ENCODE data around the gene TPRA1. TPM values are rescaled to one million over a fixed set of nuclear protein-coding genes. Genes with fewer than 3 reads are reported as not detected.

TPRA1 gene
- polyA plus RNA-seq, 2 donors: 20.2 to 22.1 TPM

GRCh38 chr3:127629467-127630403 is 39.2 kb upstream of the TPRA1 start:
- Histone ChIP-seq H3K4me3 (ENCODE audit: low read depth in 1 of 2, low read length in 2 of 2) (peak overlapping the region; percentile 43 to 45), H3K36me3 (ENCODE audit: control insufficient read depth in 2 of 2, insufficient read depth in 2 of 2, low read length in 1 of 2) (no peaks in the 10 kb centered on the region), H3K4me1 (ENCODE audit: control insufficient read depth in 2 of 2, insufficient read depth in 2 of 2, low read length in 1 of 2) (peaks cover 3 to 13% of the 10 kb centered on the region in 2 donors), H3K27ac (ENCODE audit: low read depth in 2 of 2, low read length in 1 of 2) (no peak overlapping the region), H3K27me3 (ENCODE audit: control insufficient read depth in 1 of 2, insufficient read depth in 2 of 2, low read length in 2 of 2) (no peaks in the 10 kb centered on the region), H3K9me3 (ENCODE audit: control insufficient read depth in 2 of 2, insufficient read depth in 1 of 2, low read depth in 1 of 2, low read length in 1 of 2) (no peaks in the 10 kb centered on the region)
- 11 to 12% methylated on average over 64 to 65 of the region's 65 CpGs for WGBS, 2 donors

- Histone ChIP-seq H3K4me3 (ENCODE audit: low read depth in 1 of 2, low read length in 2 of 2) (peak within 1 kb of the TSS; percentile 43 to 45), H3K9me3 (ENCODE audit: control insufficient read depth in 2 of 2, insufficient read depth in 1 of 2, low read depth in 1 of 2, low read length in 1 of 2) (no peaks in the 10 kb centered on the region), H3K36me3 (ENCODE audit: control insufficient read depth in 2 of 2, insufficient read depth in 2 of 2, low read length in 1 of 2) (no peaks in the 10 kb centered on the region), H3K27ac (ENCODE audit: low read depth in 2 of 2, low read length in 1 of 2) (no peak within 1 kb of the TSS), H3K4me1 (ENCODE audit: control insufficient read depth in 2 of 2, insufficient read depth in 2 of 2, low read length in 1 of 2) (peaks cover 3 to 13% of the 10 kb centered on the region in 2 donors), H3K27me3 (ENCODE audit: control insufficient read depth in 1 of 2, insufficient read depth in 2 of 2, low read length in 2 of 2) (no peaks in the 10 kb centered on the region)
- WGBS, 2 donors: 10% methylated on average over 43 to 105 of the region's 105 CpGs
Observed at GRCh38 chr3:127628788-127629466, 38.4 kb upstream of the TPRA1 start, which contains the start of gene PODXL2. TSS of gene PODXL2 (plus strand) at chr3:127629185. CDS start at chr3:127629220, 35 bp downstream.

GRCh38 chr3:127628426-127628787 is 37.9 kb upstream of the TPRA1 start:
- no peak overlapping the region for H3K4me3 ChIP-seq (ENCODE audit: low read depth in 1 of 2, low read length in 2 of 2)

DNA sequence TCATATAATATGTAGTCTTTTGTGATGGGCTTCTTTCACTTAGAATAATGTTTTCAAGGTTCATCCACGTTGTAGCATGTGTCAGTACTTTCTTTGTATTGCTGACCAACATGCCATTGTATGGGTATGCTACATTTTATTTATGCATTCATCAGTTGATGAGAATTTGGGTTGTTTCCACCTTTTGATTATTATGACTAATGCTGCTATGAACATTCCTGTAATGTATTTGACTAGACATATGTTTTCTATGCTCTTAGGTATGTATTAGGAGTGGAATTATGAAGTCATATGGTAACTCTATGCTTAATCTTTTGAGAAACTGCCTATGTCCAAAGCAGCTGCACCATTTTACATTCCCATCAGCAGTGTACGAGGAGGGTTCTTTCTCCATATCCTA is 35.3 kb upstream of the TPRA1 start:
- 43 to 64% methylated on average over 2 of the region's 2 CpGs for WGBS, 2 donors
- H3K9me3 ChIP-seq (ENCODE audit: control insufficient read depth in 2 of 2, insufficient read depth in 1 of 2, low read depth in 1 of 2, low read length in 1 of 2): no peaks in the 10 kb centered on the region
- peaks cover under 1 to 12% of the 10 kb centered on the region in 2 donors for H3K36me3 ChIP-seq (ENCODE audit: control insufficient read depth in 2 of 2, insufficient read depth in 2 of 2, low read length in 1 of 2)
- no peak overlapping the region for H3K4me3 ChIP-seq (ENCODE audit: low read depth in 1 of 2, low read length in 2 of 2)
- peaks cover 3 to 13% of the 10 kb centered on the region in 2 donors for H3K4me1 ChIP-seq (ENCODE audit: control insufficient read depth in 2 of 2, insufficient read depth in 2 of 2, low read length in 1 of 2)
- no peak overlapping the region for H3K27ac ChIP-seq (ENCODE audit: low read depth in 2 of 2, low read length in 1 of 2)
- no peaks in the 10 kb centered on the region for H3K27me3 ChIP-seq (ENCODE audit: control insufficient read depth in 1 of 2, insufficient read depth in 2 of 2, low read length in 2 of 2)

More at GRCh38 chr3:127628426-127628787, 37.9 kb upstream of the TPRA1 start:
- Histone ChIP-seq H3K27ac (ENCODE audit: low read depth in 2 of 2, low read length in 1 of 2) (no peak overlapping the region), H3K27me3 (ENCODE audit: control insufficient read depth in 1 of 2, insufficient read depth in 2 of 2, low read length in 2 of 2) (no peaks in the 10 kb centered on the region), H3K9me3 (ENCODE audit: control insufficient read depth in 2 of 2, insufficient read depth in 1 of 2, low read depth in 1 of 2, low read length in 1 of 2) (no peaks in the 10 kb centered on the region), H3K36me3 (ENCODE audit: control insufficient read depth in 2 of 2, insufficient read depth in 2 of 2, low read length in 1 of 2) (no peaks in the 10 kb centered on the region), H3K4me1 (ENCODE audit: control insufficient read depth in 2 of 2, insufficient read depth in 2 of 2, low read length in 1 of 2) (peaks cover 3 to 13% of the 10 kb centered on the region in 2 donors)
- 71 to 72% methylated on average over 4 of the region's 4 CpGs for WGBS, 2 donors

GRCh38 chr3:127624063-127624462 is 33.5 kb upstream of the TPRA1 start:
- Histone ChIP-seq H3K27me3 (ENCODE audit: control insufficient read depth in 1 of 2, insufficient read depth in 2 of 2, low read length in 2 of 2) (no peaks in the 10 kb centered on the region), H3K9me3 (ENCODE audit: control insufficient read depth in 2 of 2, insufficient read depth in 1 of 2, low read depth in 1 of 2, low read length in 1 of 2) (no peaks in the 10 kb centered on the region), H3K4me3 (ENCODE audit: low read depth in 1 of 2, low read length in 2 of 2) (no peak overlapping the region), H3K4me1 (ENCODE audit: control insufficient read depth in 2 of 2, insufficient read depth in 2 of 2, low read length in 1 of 2) (no peaks in the 10 kb centered on the region), H3K36me3 (ENCODE audit: control insufficient read depth in 2 of 2, insufficient read depth in 2 of 2, low read length in 1 of 2) (peaks cover 8 to 18% of the 10 kb centered on the region in 2 donors), H3K27ac (ENCODE audit: low read depth in 2 of 2, low read length in 1 of 2) (no peak overlapping the region)
- WGBS, 2 donors: 85 to 86% methylated on average over 5 of the region's 5 CpGs

DNA sequence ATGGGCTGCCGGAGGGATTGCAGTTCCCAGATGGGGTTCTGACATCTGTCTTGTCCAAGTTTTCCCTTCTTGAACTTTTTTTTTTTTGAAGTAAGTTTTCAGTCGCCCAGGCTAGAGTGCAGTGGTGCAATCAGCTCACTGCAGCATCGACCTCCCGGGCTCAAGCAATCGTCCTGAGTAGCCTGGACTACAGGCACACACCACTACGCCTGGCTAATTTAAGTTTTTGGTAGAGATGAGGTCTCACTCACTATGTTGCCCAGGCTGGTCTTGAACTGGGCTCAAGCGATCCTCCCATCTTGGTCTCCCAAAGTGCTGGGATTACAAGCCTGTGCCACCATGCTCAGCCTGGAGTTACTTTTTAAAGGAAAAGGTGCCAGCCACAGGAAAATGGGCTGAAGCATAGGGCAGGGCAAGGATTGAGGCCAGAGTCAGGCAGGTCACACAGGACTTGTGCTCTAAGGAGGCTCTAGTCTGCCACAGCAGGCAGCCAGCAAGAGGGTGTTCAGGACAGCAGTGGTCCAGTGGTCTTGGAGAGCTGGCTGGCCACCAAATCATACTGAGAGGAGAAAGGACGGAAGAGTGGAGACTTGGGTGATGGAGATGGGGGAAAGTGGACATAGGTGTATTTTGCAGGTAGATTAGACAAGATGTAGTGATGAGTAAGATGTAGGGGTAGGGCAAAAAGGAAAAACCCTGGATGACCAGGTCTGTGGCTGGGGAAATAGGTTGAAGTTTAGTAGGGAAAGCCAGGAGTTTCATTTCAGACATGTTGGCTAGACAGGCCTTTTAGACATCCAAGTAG is 32.4 kb upstream of the TPRA1 start:
- peaks cover 12 to 26% of the 10 kb centered on the region in 2 donors for H3K36me3 ChIP-seq (ENCODE audit: control insufficient read depth in 2 of 2, insufficient read depth in 2 of 2, low read length in 1 of 2)
- 92 to 95% methylated on average over 8 of the region's 8 CpGs for WGBS, 2 donors
- H3K9me3 ChIP-seq (ENCODE audit: control insufficient read depth in 2 of 2, insufficient read depth in 1 of 2, low read depth in 1 of 2, low read length in 1 of 2): no peaks in the 10 kb centered on the region
- H3K4me3 ChIP-seq (ENCODE audit: low read depth in 1 of 2, low read length in 2 of 2): no peak overlapping the region
- H3K27ac ChIP-seq (ENCODE audit: low read depth in 2 of 2, low read length in 1 of 2): no peak overlapping the region
- H3K4me1 ChIP-seq (ENCODE audit: control insufficient read depth in 2 of 2, insufficient read depth in 2 of 2, low read length in 1 of 2): no peaks in the 10 kb centered on the region
- no peaks in the 10 kb centered on the region for H3K27me3 ChIP-seq (ENCODE audit: control insufficient read depth in 1 of 2, insufficient read depth in 2 of 2, low read length in 2 of 2)

- Histone ChIP-seq H3K27me3 (ENCODE audit: control insufficient read depth in 1 of 2, insufficient read depth in 2 of 2, low read length in 2 of 2) (no peaks in the 10 kb centered on the region), H3K27ac (ENCODE audit: low read depth in 2 of 2, low read length in 1 of 2) (no peak overlapping the region), H3K4me3 (ENCODE audit: low read depth in 1 of 2, low read length in 2 of 2) (no peak overlapping the region), H3K36me3 (ENCODE audit: control insufficient read depth in 2 of 2, insufficient read depth in 2 of 2, low read length in 1 of 2) (peaks cover 12 to 32% of the 10 kb centered on the region in 2 donors), H3K9me3 (ENCODE audit: control insufficient read depth in 2 of 2, insufficient read depth in 1 of 2, low read depth in 1 of 2, low read length in 1 of 2) (no peaks in the 10 kb centered on the region), H3K4me1 (ENCODE audit: control insufficient read depth in 2 of 2, insufficient read depth in 2 of 2, low read length in 1 of 2) (no peaks in the 10 kb centered on the region)
- WGBS, 2 donors: 91 to 96% methylated on average over 11 of the region's 11 CpGs
Observed at GRCh38 chr3:127622031-127622430, 31.5 kb upstream of the TPRA1 start.

DNA sequence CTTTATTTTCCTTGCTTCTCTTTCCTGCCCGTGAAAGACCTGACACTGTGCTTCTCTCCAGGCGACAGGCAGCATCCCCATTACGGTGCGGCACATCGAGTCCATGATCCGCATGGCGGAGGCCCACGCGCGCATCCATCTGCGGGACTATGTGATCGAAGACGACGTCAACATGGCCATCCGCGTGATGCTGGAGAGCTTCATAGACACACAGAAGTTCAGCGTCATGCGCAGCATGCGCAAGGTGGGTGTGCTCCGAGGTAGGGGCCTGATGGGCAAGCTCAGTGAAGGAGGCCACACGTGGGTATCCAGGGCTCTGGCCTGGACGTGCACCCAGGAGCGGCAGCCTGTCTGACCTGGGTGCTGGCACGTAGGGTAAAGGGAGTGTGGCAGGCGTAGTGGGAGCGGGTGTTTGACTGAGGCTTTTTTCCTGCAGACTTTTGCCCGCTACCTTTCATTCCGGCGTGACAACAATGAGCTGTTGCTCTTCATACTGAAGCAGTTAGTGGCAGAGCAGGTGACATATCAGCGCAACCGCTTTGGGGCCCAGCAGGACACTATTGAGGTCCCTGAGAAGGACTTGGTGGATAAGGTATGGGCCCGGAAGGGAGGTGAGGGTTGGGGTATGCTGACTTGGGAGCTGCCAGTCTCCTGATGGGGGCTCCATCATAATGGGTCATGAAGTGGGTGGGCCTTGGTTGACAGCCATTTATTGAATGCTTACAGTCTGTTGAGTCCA is 30.3 kb upstream of the TPRA1 start:
- Histone ChIP-seq H3K27me3 (ENCODE audit: control insufficient read depth in 1 of 2, insufficient read depth in 2 of 2, low read length in 2 of 2) (no peaks in the 10 kb centered on the region), H3K36me3 (ENCODE audit: control insufficient read depth in 2 of 2, insufficient read depth in 2 of 2, low read length in 1 of 2) (peaks cover 16 to 37% of the 10 kb centered on the region in 2 donors)
- 95 to 96% methylated on average over 32 of the region's 32 CpGs for WGBS, 2 donors

More for the DNA sequence above, 30.3 kb upstream of the TPRA1 start:
- Histone ChIP-seq H3K27ac (ENCODE audit: low read depth in 2 of 2, low read length in 1 of 2) (no peak overlapping the region), H3K4me3 (ENCODE audit: low read depth in 1 of 2, low read length in 2 of 2) (no peak overlapping the region), H3K4me1 (ENCODE audit: control insufficient read depth in 2 of 2, insufficient read depth in 2 of 2, low read length in 1 of 2) (no peaks in the 10 kb centered on the region), H3K9me3 (ENCODE audit: control insufficient read depth in 2 of 2, insufficient read depth in 1 of 2, low read depth in 1 of 2, low read length in 1 of 2) (no peaks in the 10 kb centered on the region)
